Subcutaneous abdominal adipose tissue (tissue), 5 donors: Measurements from ENCODE around the gene NPRL2.
A peak's percentile ranks its signal among the peaks of the same experiment; 100 is the strongest.

Source experiments
- H3K27ac ChIP-seq: one replicate; pipeline ENCODE4 v1.7.0; 2013; ENCODE audit warnings: low read depth, mild to moderate bottlenecking, inconsistent platforms, low read length, moderate library complexity
- H3K27me3 ChIP-seq, 5 donors: one replicate each; pipeline ENCODE4 v1.7.0; 2013; ENCODE audit warnings: low read length in 5 of 5, inconsistent platforms in 1 of 5; ENCODE audit not compliant: control insufficient read depth in 5 of 5, insufficient read depth in 4 of 5
- H3K36me3 ChIP-seq, 5 donors: one replicate each; pipeline ENCODE4 v1.7.0; 2013; ENCODE audit warnings: low read length in 5 of 5; ENCODE audit not compliant: control insufficient read depth in 5 of 5, insufficient read depth in 5 of 5
- H3K4me1 ChIP-seq, 5 donors: one replicate each; pipeline ENCODE4 v1.7.0; 2013; ENCODE audit warnings: low read length in 5 of 5, mild to moderate bottlenecking in 3 of 5, moderate library complexity in 1 of 5; ENCODE audit not compliant: control insufficient read depth in 5 of 5, insufficient read depth in 5 of 5
- H3K4me3 ChIP-seq, 5 donors: one replicate each; pipeline ENCODE4 v1.7.0; 2013; ENCODE audit warnings: low read length in 5 of 5, low read depth in 1 of 5
- H3K9ac ChIP-seq, 5 donors: one replicate each; pipeline ENCODE4 v1.7.0; 2013; ENCODE audit warnings: low read length in 5 of 5, mild to moderate bottlenecking in 4 of 5, moderate library complexity in 3 of 5
- H3K9me3 ChIP-seq, 5 donors: one replicate each; pipeline ENCODE4 v1.7.0; 2013; ENCODE audit warnings: low read length in 5 of 5; ENCODE audit not compliant: control insufficient read depth in 5 of 5
- donor health status: healthy.
- donor health status: healthy.
- donor health status: healthy.
- donor health status: healthy.
- donor health status: healthy.

Gene NPRL2

DNA sequence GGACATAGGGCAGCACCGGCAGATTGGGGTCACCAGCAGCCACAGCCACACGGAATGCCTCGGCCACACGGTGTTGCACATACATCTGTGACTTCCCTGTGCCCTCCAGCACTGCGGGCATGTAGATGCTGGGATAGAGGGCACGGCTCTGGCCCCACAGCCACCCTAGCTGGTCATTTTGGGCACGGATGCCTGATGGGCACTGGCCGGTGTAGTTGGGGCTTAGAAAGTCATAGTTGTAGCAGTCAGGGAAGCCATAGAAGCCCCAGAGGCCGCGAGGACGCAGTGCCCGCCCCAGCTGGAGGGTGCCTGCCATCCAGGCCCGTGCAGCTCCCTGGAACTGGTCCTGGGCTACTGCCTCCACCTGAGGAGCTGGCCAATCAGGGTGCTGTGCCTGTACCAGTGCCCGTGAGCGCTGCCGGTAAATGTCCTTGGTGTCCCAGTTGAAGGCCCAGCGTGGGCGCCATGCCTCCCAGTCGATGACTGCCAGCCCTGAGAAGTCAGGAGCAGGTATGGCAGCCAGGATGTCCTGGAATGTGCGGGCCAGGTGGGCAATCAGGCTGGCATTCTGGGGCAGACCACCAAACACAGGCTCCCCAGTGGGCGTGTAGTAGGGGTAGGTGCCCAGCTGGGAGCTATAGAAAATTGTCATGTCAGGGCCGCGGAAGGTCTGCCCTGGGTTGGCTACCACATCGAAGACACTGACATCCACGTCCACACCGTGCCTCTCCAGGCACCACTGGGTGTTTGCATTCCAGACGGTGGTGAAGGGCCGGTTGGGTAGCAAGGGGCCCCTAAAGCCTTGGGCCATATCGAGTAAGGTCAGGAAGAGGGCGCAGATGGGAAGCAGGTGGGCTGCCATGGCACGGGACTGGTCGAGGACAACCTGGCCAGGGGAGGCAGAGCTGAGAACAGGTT is 48.2 kb downstream of the NPRL2 start:
- Histone ChIP-seq H3K27ac (peak overlapping the region; percentile 57), H3K36me3 (peaks cover 0 to 2% (median 0%) of the 10 kb centered on the region in 5 donors), H3K4me3 (peak overlapping the region in 3 of 5 donors; percentile 38 to 49 (median 42)), H3K4me1 (peaks cover 14 to 52% (median 41%) of the 10 kb centered on the region in 5 donors), H3K9ac (peak overlapping the region in 2 of 5 donors; percentile 60 to 66), H3K27me3 (no peaks in the 10 kb centered on the region), H3K9me3 (no peaks in the 10 kb centered on the region)

DNA sequence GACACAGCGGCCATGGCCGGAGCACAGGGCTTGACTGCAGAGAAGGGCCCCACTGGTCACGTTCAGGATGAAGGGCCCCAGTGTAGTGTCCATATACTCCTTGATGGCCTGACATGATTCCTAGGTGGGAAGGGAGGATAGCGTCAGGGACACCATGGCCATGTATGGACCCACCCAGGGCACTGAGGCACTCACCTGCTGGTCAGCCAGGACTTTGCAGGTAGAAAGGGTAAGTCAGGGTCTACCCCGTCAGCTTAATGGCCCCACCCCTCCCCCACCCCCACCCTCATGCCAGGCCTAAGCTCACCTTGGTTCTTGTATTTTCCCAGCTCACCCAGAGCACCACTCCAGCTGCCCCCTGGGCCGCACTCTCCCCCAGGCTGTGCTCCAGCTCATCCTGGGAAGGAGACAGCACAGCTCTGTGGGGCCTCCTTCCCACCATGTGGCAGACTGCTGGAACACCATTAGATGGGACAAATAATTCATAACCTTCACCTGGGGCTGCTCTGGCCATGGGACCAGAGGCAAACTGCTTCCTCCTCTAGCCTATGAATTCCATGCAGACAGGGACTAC is 49.8 kb downstream of the NPRL2 start:
- Histone ChIP-seq H3K4me3 (peak overlapping the region in 3 of 5 donors; percentile 62 to 72 (median 69)), H3K4me1 (peaks cover 14 to 52% (median 41%) of the 10 kb centered on the region in 5 donors), H3K27me3 (no peaks in the 10 kb centered on the region), H3K9me3 (no peaks in the 10 kb centered on the region), H3K27ac (peak overlapping the region; percentile 94), H3K9ac (peak overlapping the region in 2 of 5 donors; percentile 73 to 81), H3K36me3 (peaks cover 0 to 7% (median 4%) of the 10 kb centered on the region in 5 donors)

- H3K4me1 ChIP-seq, result peaks cover 14 to 52% (median 41%) of the 10 kb centered on the region in 5 donors
- H3K4me3 ChIP-seq, result peak overlapping the region; percentile 62 to 86 (median 72)
- H3K9me3 ChIP-seq, result no peaks in the 10 kb centered on the region
- H3K9ac ChIP-seq, result peak overlapping the region; percentile 73 to 93 (median 78)
- peaks cover 0 to 7% (median 4%) of the 10 kb centered on the region in 5 donors for H3K36me3 ChIP-seq
- peak overlapping the region; percentile 94 for H3K27ac ChIP-seq
- H3K27me3 ChIP-seq, result no peaks in the 10 kb centered on the region
Observed at GRCh38 chr3:50299929-50300680, 50.5 kb downstream of the NPRL2 start.

DNA sequence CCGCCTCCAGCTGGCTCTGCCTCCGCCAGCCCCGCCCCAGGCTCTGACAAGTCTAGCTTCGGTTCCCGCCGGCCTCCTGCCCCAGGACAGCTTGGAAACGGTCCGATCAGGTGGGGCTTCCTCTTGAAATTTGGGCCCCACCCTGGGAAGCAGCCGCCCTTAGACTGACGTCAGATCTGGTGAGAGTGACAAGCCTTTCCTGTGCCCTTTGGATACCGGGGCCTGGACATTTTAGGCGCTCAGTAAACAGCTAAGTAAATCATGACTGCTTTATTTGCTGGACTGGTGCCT is 51.0 kb downstream of the NPRL2 start:
- peaks cover 0 to 7% (median 4%) of the 10 kb centered on the region in 5 donors for H3K36me3 ChIP-seq
- peak overlapping the region; percentile 73 to 93 (median 78) for H3K9ac ChIP-seq
- H3K4me1 ChIP-seq, result peaks cover 14 to 52% (median 41%) of the 10 kb centered on the region in 5 donors
- H3K9me3 ChIP-seq, result no peaks in the 10 kb centered on the region
- no peaks in the 10 kb centered on the region for H3K27me3 ChIP-seq
- H3K27ac ChIP-seq, result peak overlapping the region; percentile 94
- H3K4me3 ChIP-seq, result peak overlapping the region; percentile 62 to 86 (median 72)

GRCh38 chr3:50298836-50299637 is 51.5 kb downstream of the NPRL2 start, which contains the start of the genes HYAL3 and NAA80:
Gene HYAL3, minus strand, starts transcription at chr3:50299405. Its CDS starts 3,803 bp downstream, at chr3:50295602.
Gene NAA80, minus strand, starts transcription at chr3:50299405. Its CDS starts 1,942 bp downstream, at chr3:50297463.
- Histone ChIP-seq H3K27me3 (no peaks in the 10 kb centered on the region), H3K27ac (peak within 1 kb of the TSS; percentile 94), H3K9ac (peak within 1 kb of the TSS; percentile 77 to 93 (median 81)), H3K4me1 (peaks cover 14 to 52% (median 41%) of the 10 kb centered on the region in 5 donors), H3K9me3 (no peaks in the 10 kb centered on the region), H3K4me3 (peak within 1 kb of the TSS; percentile 72 to 91 (median 88)), H3K36me3 (peaks cover 0 to 7% (median 4%) of the 10 kb centered on the region in 5 donors)

DNA sequence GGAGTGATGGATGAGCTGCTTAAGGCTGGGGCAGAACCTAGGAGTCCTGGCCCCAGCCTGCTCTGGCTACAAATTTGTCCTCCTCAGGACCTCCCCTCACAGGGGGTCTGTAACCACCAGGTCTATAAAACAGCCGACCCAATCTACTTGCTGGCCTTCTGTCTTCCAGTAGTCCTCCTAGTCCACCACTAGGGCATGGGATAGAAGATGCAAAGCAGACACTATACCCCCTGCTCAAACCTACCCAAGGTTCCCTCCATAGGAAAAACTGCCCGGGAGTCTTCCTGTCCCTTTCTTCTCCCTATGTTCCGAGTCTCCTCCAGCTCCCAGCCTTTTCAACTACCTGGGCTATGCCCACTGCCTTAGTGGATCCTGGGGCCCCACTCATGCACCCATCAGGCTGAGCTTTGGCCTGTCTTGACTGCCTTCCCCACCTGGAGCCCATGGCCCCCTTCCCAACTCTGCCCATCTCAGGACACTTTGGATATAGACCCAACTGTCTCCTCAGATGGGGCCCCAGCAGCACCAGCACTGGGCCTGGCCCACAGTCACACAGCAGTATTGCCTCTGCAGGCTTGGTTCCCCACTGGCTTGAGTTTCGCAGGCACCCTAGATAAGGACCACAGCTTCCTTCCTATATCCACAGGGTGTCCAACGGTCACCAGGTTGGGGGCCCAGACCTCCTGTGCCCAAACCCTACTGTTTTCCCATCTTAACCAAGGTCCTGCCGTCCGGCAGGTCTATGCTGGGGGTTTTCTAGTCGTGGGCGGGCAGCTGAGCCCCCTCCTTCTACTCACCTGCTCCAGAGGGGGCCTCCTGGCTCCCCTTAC is 52.5 kb downstream of the NPRL2 start:
- H3K9ac ChIP-seq, result peak overlapping the region in 4 of 5 donors; percentile 66 to 87 (median 76)
- H3K36me3 ChIP-seq, result peaks cover 0 to 7% (median 4%) of the 10 kb centered on the region in 5 donors
- H3K27me3 ChIP-seq, result no peaks in the 10 kb centered on the region
- peak overlapping the region; percentile 61 to 91 (median 88) for H3K4me3 ChIP-seq
- H3K4me1 ChIP-seq, result peaks cover 14 to 50% (median 42%) of the 10 kb centered on the region in 5 donors
- H3K27ac ChIP-seq, result peak overlapping the region; percentile 77
- H3K9me3 ChIP-seq, result no peaks in the 10 kb centered on the region

DNA sequence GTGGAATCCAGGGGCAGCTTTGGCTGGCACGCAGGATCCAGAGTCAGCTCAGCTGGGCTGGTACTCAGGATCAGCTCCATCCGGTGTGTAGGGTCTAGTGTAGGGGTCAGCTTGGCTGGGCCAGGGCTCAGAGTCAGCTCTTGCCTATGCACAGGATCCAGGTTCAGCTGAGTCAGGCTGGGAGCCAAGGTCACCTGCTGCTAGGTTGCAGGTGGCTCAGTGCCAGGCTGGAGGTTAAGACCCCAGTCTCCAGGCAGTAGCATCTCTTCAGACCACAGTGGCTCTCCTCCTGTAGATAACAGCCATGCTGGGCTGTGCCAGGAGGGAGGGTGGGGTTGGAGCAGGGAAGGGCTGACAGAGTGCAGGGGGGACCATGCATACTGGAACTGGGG is 53.2 kb downstream of the NPRL2 start:
- Histone ChIP-seq H3K27me3 (no peaks in the 10 kb centered on the region), H3K27ac (no peak overlapping the region), H3K9me3 (no peaks in the 10 kb centered on the region), H3K4me3 (no peak overlapping the region), H3K4me1 (peaks cover 14 to 50% (median 41%) of the 10 kb centered on the region in 5 donors), H3K9ac (no peak overlapping the region), H3K36me3 (peaks cover 0 to 7% (median 4%) of the 10 kb centered on the region in 5 donors)
